B cell (primary cell): ENCODE results near the gene N4BP2L2. TPM values are rescaled to one million over a fixed set of nuclear protein-coding genes. Genes with fewer than 3 reads are reported as not detected.

Source experiments
- ATAC-seq: fragments of 200-7000 bp; cut with Tn5 transposase; one replicate; pipeline ENCODE4 v1.10.0; 2021; ENCODE audit warnings: low read depth, mild to moderate bottlenecking, moderate number of reproducible peaks, moderate library complexity
- CTCF ChIA-PET: fragments of 350-600 bp; sonication (Branson Sonifier 250); formaldehyde crosslinking; loops from one replicate; lab custom pipeline; 2021; ENCODE audit warnings: antibody characterized with exemption, inconsistent platforms; lab: Charles Lee
- POLR2A ChIA-PET: fragments of 350-600 bp; sonication (Branson Sonifier 250); formaldehyde crosslinking; loops from one replicate; lab custom pipeline; 2021; ENCODE audit warnings: antibody characterized with exemption; lab: Charles Lee
- DNase-seq: peaks from one replicate; pipeline ENCODE4 v3.0.0; 2013
- H2AFZ ChIP-seq: 2 replicates; pipeline ENCODE4 v1.6.1; 2012; ENCODE audit warnings: mild to moderate bottlenecking, low read depth, low read length; ENCODE audit not compliant: insufficient read depth, poor library complexity, severe bottlenecking
- H3K27ac ChIP-seq, 2 donors: 1 replicate in 1 of 2; 2 replicates in 1 of 2; pipeline ENCODE4 v1.5.1; 2012 to 2013; ENCODE audit warnings: low read length in 2 of 2, mild to moderate bottlenecking in 2 of 2, moderate library complexity in 1 of 2
- H3K27me3 ChIP-seq, 4 experiments: fragments of 200-600 bp in 1 of 4; sonication (generic) in 1 of 4; replicated peaks in 1 of 4; 1 replicate in 2 of 4; 2 replicates in 2 of 4; pipeline versions ENCODE4 v1.6.1 to v1.7.0; 2013 to 2016; ENCODE audit warnings: low read length in 3 of 4, mild to moderate bottlenecking in 2 of 4, mixed read lengths in 1 of 4, moderate library complexity in 1 of 4; ENCODE audit not compliant: insufficient read depth in 4 of 4, control insufficient read depth in 3 of 4; ENCODE audit errors: control extremely low read depth in 1 of 4
- H3K36me3 ChIP-seq, 2 experiments: replicated peaks in 1 of 2; 1 replicate in 1 of 2; 2 replicates in 1 of 2; pipeline versions ENCODE4 v1.6.1 to v1.7.1; 2013; ENCODE audit warnings: low read length in 1 of 2; ENCODE audit not compliant: insufficient read depth in 2 of 2, control insufficient read depth in 1 of 2; ENCODE audit errors: control extremely low read depth in 1 of 2, extremely low read depth in 1 of 2
- H3K4me1 ChIP-seq, 2 donors: fragments of 200-600 bp in 1 of 2; sonication (generic) in 1 of 2; 1 replicate in 1 of 2; 2 replicates in 1 of 2; pipeline versions ENCODE4 v1.5.1 to v1.6.1; 2013 to 2017; ENCODE audit warnings: low read length in 2 of 2; ENCODE audit not compliant: control insufficient read depth in 2 of 2, insufficient read depth in 2 of 2
- H3K4me2 ChIP-seq: replicated peaks from 2 replicates; pipeline ENCODE3; 2012; ENCODE audit warnings: mild to moderate bottlenecking, low read depth, low read length; ENCODE audit not compliant: poor library complexity, severe bottlenecking
- H3K4me3 ChIP-seq, 5 experiments: fragments of 200-600 bp in 1 of 5; sonication (generic) in 1 of 5; 1 replicate in 3 of 5; 2 replicates in 2 of 5; pipeline versions ENCODE4 v1.5.1 to v1.7.0; 2011 to 2016; ENCODE audit warnings: low read length in 4 of 5, mild to moderate bottlenecking in 4 of 5, low read depth in 2 of 5, control low read depth in 1 of 5, moderate library complexity in 1 of 5; ENCODE audit not compliant: insufficient read depth in 1 of 5; ENCODE audit errors: control extremely low read depth in 1 of 5, extremely low read depth in 1 of 5
- H3K79me2 ChIP-seq: fragments of 200-600 bp; sonication (generic); one replicate; pipeline ENCODE4 v1.6.0; 2016; ENCODE audit warnings: low read length; ENCODE audit not compliant: control insufficient read depth, insufficient read depth
- H3K9ac ChIP-seq: fragments of 200-600 bp; sonication (generic); 2 replicates; pipeline ENCODE4 v1.6.1; 2017; ENCODE audit warnings: mild to moderate bottlenecking, low read length, moderate library complexity
- H3K9me3 ChIP-seq, 3 donors: one replicate each; pipeline versions ENCODE4 v1.6.1 to v1.7.1; 2013; ENCODE audit warnings: low read length in 2 of 3; ENCODE audit not compliant: control insufficient read depth in 2 of 3, insufficient read depth in 1 of 3; ENCODE audit errors: control extremely low read depth in 1 of 3
- H4K20me1 ChIP-seq: 2 replicates; pipeline ENCODE4 v1.6.0; 2012; ENCODE audit warnings: mild to moderate bottlenecking, low read length; ENCODE audit not compliant: insufficient read depth, control insufficient read depth, poor library complexity, severe bottlenecking
- H3K27ac Mint-ChIP-seq: one replicate; pipeline ENCODE4 v1.8.0; 2021; ENCODE audit warnings: mixed read lengths
- H3K27me3 Mint-ChIP-seq: one replicate; pipeline ENCODE4 v1.8.0; 2021; ENCODE audit warnings: mixed read lengths
- H3K4me1 Mint-ChIP-seq: one replicate; pipeline ENCODE4 v1.8.0; 2021; ENCODE audit warnings: mixed read lengths
- H3K4me3 Mint-ChIP-seq: one replicate; pipeline ENCODE4 v1.8.0; 2021; ENCODE audit warnings: mixed read lengths
- H3K9me3 Mint-ChIP-seq: one replicate; pipeline ENCODE4 v1.8.0; 2022; ENCODE audit warnings: mixed read lengths; ENCODE audit not compliant: insufficient read depth
- EZH2 ChIP-seq: IDR thresholded peaks from 2 replicates; pipeline ENCODE4 v1.6.1; 2012; ENCODE audit warnings: borderline replicate concordance, low read depth, mild to moderate bottlenecking, moderate library complexity, low read length; ENCODE audit not compliant: insufficient read depth, poor library complexity, severe bottlenecking
- WGBS: methylation state at CpG from one replicate; pipeline ENCODE4 v1.1.5; 2013; ENCODE audit warnings: missing lambda C conversion rate; ENCODE audit not compliant: insufficient coverage; 5-methylcytosine and 5-hydroxymethylcytosine counted together
- intact Hi-C: fragments of 100-400 bp; cut with micrococcal nuclease; formaldehyde crosslinking; loops from one replicate; pipeline ENCODE4 v1.10.0; 2022
- polyA plus RNA-seq: library from polyadenylated mRNA; depleted of rRNA; stranded (reverse); fragments of >200 nt; gene quantifications from 2 replicates; pipeline ENCODE4 v1.2.3, GENCODE V29; 2012
- total RNA-seq, 2 donors: library from RNA; stranded (reverse); fragments of 120-200 nt in 1 of 2; gene quantifications; 1 replicate in 1 of 2; 2 replicates in 1 of 2; pipeline versions ENCODE4 v1.2.3 to v1.2.4, GENCODE V29; 2013 to 2022
- TF ChIP-seq, protein P1 (sequence below): fragments of 200-600 bp; IDR thresholded peaks from one replicate; pipeline ENCODE4 v1.8.0; 2022; ENCODE audit warnings: antibody characterized with exemption, mild to moderate bottlenecking

Gene N4BP2L2
- total and polyA plus RNA-seq, 2 donors (not counting 1 experiment from before 2014, with no cell fraction given), result 63.9 to 239 TPM

DNA sequence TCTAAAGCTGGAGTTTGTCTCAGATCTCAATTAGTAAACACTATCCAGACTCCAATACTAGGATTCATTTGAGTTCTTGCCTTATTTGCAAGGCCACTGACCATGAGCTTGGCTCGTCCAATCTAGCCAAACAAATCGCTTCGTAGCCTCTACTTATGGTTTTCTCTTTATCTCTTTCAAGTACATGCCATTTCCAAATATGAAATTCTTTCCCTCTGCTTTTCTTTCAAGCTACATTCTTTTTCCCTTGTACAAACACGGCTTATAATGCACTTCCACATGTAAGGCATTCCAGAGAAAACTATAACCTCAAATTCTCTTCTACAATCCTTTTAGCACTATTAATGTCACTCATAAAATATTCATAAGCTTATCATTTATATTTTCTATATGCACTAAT lies 99.7 kb downstream of the N4BP2L2 start:
- no peaks in the 10 kb centered on the region for H3K9me3 Mint-ChIP-seq
- H3K4me1 Mint-ChIP-seq, result peaks cover 11% of the 10 kb centered on the region
- no peaks in the 10 kb centered on the region for H3K27me3 ChIP-seq
- H3K79me2 ChIP-seq, result no peaks in the 10 kb centered on the region
- H4K20me1 ChIP-seq, result no peaks in the 10 kb centered on the region
- no peaks in the 10 kb centered on the region for H3K27me3 Mint-ChIP-seq
- H3K27ac ChIP-seq, result no peak overlapping the region
- H3K27ac Mint-ChIP-seq, result no peak overlapping the region
- ChIA-PET CTCF (interaction anchor here (0.6 to 1.4 kb wide), 3 partner anchors 30 to 89 kb away, joined by 3 to 4 read pairs (median 4); no protein-coding TSS in a partner anchor), POLR2A (no interaction called here)
- no peak overlapping the region for H3K4me3 Mint-ChIP-seq
- peaks cover 7 to 11% of the 10 kb centered on the region in 2 donors for H3K4me1 ChIP-seq
- H2AFZ ChIP-seq, result no peak overlapping the region
- WGBS, result 94% methylated on average over 4 of the region's 4 CpGs
- TF ChIP-seq, protein P1, sequence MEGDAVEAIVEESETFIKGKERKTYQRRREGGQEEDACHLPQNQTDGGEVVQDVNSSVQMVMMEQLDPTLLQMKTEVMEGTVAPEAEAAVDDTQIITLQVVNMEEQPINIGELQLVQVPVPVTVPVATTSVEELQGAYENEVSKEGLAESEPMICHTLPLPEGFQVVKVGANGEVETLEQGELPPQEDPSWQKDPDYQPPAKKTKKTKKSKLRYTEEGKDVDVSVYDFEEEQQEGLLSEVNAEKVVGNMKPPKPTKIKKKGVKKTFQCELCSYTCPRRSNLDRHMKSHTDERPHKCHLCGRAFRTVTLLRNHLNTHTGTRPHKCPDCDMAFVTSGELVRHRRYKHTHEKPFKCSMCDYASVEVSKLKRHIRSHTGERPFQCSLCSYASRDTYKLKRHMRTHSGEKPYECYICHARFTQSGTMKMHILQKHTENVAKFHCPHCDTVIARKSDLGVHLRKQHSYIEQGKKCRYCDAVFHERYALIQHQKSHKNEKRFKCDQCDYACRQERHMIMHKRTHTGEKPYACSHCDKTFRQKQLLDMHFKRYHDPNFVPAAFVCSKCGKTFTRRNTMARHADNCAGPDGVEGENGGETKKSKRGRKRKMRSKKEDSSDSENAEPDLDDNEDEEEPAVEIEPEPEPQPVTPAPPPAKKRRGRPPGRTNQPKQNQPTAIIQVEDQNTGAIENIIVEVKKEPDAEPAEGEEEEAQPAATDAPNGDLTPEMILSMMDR, result no peak
- no peak for TF ChIP-seq EZH2
- no peak overlapping the region for H3K4me3 ChIP-seq
- no peak for ATAC-seq
- no peaks in the 10 kb centered on the region for H3K9me3 ChIP-seq
- H3K9ac ChIP-seq, result no peak overlapping the region
- no peak overlapping the region for H3K4me2 ChIP-seq
- intact Hi-C loops, result no loop called here
- no peak for DNase-seq
- H3K36me3 ChIP-seq, result no peaks in the 10 kb centered on the region

DNA sequence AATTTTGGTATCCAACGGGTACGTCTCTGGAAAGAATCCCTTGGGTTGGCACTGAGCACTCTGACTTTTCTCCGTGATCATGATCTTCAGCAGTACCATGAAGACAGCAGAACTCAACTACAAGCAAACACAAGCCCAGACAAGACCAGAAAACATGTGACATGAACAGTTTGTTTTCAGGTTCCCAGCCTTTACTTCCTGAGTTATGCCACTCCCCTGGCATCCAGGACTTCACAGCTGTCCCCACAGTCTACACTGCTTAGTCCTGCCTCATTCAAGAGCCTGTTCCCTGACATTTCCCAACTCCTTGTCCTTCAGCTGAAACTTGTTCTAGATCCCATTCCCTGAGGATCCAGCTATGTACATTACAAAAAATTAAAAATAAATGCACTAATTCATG lies 105.7 kb downstream of the N4BP2L2 start:
- ATAC-seq, result no peak
- H3K27ac ChIP-seq, result no peak overlapping the region
- H3K9ac ChIP-seq, result no peak overlapping the region
- no peaks in the 10 kb centered on the region for H3K36me3 ChIP-seq
- no peaks in the 10 kb centered on the region for H3K9me3 Mint-ChIP-seq
- no peaks in the 10 kb centered on the region for H3K27me3 Mint-ChIP-seq
- no peaks in the 10 kb centered on the region for H3K9me3 ChIP-seq
- H3K4me1 Mint-ChIP-seq, result peaks cover 18% of the 10 kb centered on the region
- ChIA-PET POLR2A (no interaction called here), CTCF (no interaction called here)
- intact Hi-C loops, result no loop called here
- no peak overlapping the region for H3K27ac Mint-ChIP-seq
- no peak overlapping the region for H2AFZ ChIP-seq
- 92% methylated on average over 3 of the region's 3 CpGs for WGBS
- H3K79me2 ChIP-seq, result peaks cover 11% of the 10 kb centered on the region
- H3K4me3 ChIP-seq, result no peak overlapping the region
- H4K20me1 ChIP-seq, result no peaks in the 10 kb centered on the region
- no peak for DNase-seq
- H3K4me2 ChIP-seq, result no peak overlapping the region
- no peak for TF ChIP-seq EZH2
- TF ChIP-seq, protein P1, result no peak
- no peak overlapping the region for H3K4me3 Mint-ChIP-seq
- no peaks in the 10 kb centered on the region for H3K27me3 ChIP-seq
- peaks cover 12 to 21% of the 10 kb centered on the region in 2 donors for H3K4me1 ChIP-seq
